Measurements from ENCODE around the gene VPS51. TPM values are rescaled to one million over a fixed set of nuclear protein-coding genes. Genes with fewer than 3 reads are reported as not detected.
A peak's percentile ranks its signal among the peaks of the same experiment; 100 is the strongest.

The VPS51 gene
- total and polyA plus RNA-seq, 9 of the 15 experiments (the other 6 are each of a cell fraction or from before 2014, with no cell fraction given) = 1.8 to 143 (median 46.8) TPM

GRCh38 chr11:65124480-65125196 is 28.6 kb downstream of the VPS51 start (continued):
- TF ChIP-seq JUND (IDR thresholded peaks at IDR 0.05; ENCODE audit: borderline replicate concordance, low read depth, low read length) (no peak), JUND (tag; IDR thresholded peaks at IDR 0.05; ENCODE audit: borderline replicate concordance, low read depth, low read length) (peak; percentile 24; the same call in 1 of the 3 replicates), MCM5 (IDR thresholded peaks at IDR 0.05; ENCODE audit: low read depth) (no peak), TEAD4 (IDR thresholded peaks at IDR 0.05; ENCODE audit: low read length) (peak; percentile 37; the same call in 1 of the 2 replicates), TEAD4 (CRISPR knock-in tag; IDR thresholded peaks at IDR 0.05; ENCODE audit: borderline replicate concordance) (no peak), FOXP1 (CRISPR knock-in tag; IDR thresholded peaks at IDR 0.05) (peak; percentile 40; the same call in 1 of the 2 replicates), CBFA2T2 (conservative IDR thresholded peaks at IDR 0.05) (peak; percentile 48), FOSL1 (tag; conservative IDR thresholded peaks at IDR 0.05) (peak; percentile 82), DPF2 (IDR thresholded peaks at IDR 0.05) (0 out of 2 replicates have a peak, but pooled peaks have one; percentile 41), SUPT5H (IDR thresholded peaks at IDR 0.05) (no peak), SPI1 (IDR thresholded peaks at IDR 0.05; ENCODE audit: borderline replicate concordance, low read depth, low read length) (no peak), CBFA2T3 (IDR thresholded peaks at IDR 0.05) (peak; percentile 72), ARID4B (CRISPR knock-in tag; IDR thresholded peaks at IDR 0.05) (0 out of 2 replicates have a peak, but pooled peaks have one; percentile 40), MAX (CRISPR knock-in tag; IDR thresholded peaks at IDR 0.05) (peak; percentile 26; the same call in 1 of the 2 replicates)

All from K562 (cell line).